ELF-1 (cell line): Measurements from ENCODE around the gene SPN.
"Not testable (repeated sequence)": the region's sequence is repeated elsewhere in the genome, so short reads cannot be mapped to it uniquely, and the experiment has no call there.

Experiments
- DNase-seq: peaks from one replicate; pipeline ENCODE4 v3.0.0-alpha.2; 2016; ENCODE audit warnings: low read depth, low spot score

SPN gene

GRCh38 chr16:29676989-29677785 is 14.1 kb downstream of the SPN start:
- no peak for DNase-seq

GRCh38 chr16:29678691-29679267 is 15.7 kb downstream of the SPN start, which contains the start of gene QPRT:
TSS of gene QPRT (plus strand) at chr16:29679180. CDS start at chr16:29679198, 18 bp downstream.
- peak; percentile 97 for DNase-seq

- peak; percentile 83 for DNase-seq
These were observed 17.1 kb downstream of the SPN start for GRCh38 chr16:29680180-29680598.

- no peak for DNase-seq
These were observed 20.6 kb downstream of the SPN start for GRCh38 chr16:29683543-29684090.

- no peak for DNase-seq
These were observed 21.6 kb downstream of the SPN start for GRCh38 chr16:29684679-29685078.

- DNase-seq = peak; percentile 19
These were observed 23.8 kb downstream of the SPN start for GRCh38 chr16:29686740-29687332.

GRCh38 chr16:29687755-29688154 is 24.7 kb downstream of the SPN start:
- DNase-seq = no peak

GRCh38 chr16:29688172-29688571 is 25.1 kb downstream of the SPN start:
- peak; percentile 14 for DNase-seq

- DNase-seq = peak; percentile 34
These were observed 26.7 kb downstream of the SPN start for GRCh38 chr16:29689490-29690351.

- DNase-seq = not testable (repeated sequence)
These were observed 29.6 kb downstream of the SPN start for GRCh38 chr16:29692606-29693005.

- no peak for DNase-seq
These were observed 31.5 kb downstream of the SPN start for GRCh38 chr16:29694384-29695195.

- not testable (repeated sequence) for DNase-seq
These were observed 32.6 kb downstream of the SPN start for GRCh38 chr16:29695675-29696074.

- no peak for DNase-seq
These were observed 33.9 kb downstream of the SPN start for GRCh38 chr16:29696881-29697331.

GRCh38 chr16:29697391-29697790 is 34.3 kb downstream of the SPN start:
- no peak for DNase-seq

- DNase-seq = no peak
These were observed 35.0 kb downstream of the SPN start for GRCh38 chr16:29698042-29698441.

- DNase-seq = no peak
These were observed 35.7 kb downstream of the SPN start for GRCh38 chr16:29698484-29699323.

GRCh38 chr16:29699324-29700219 is 36.5 kb downstream of the SPN start:
- DNase-seq = no peak

- peak; percentile 88 for DNase-seq
These were observed 37.4 kb downstream of the SPN start for GRCh38 chr16:29700253-29700987.
